CD4-positive, alpha-beta T cell treated with Interleukin-6 at 100 ng/mL for 8 hours (primary cell): ENCODE data around the gene ZFP30.

Source experiments
- DNase-seq: peaks from one replicate; pipeline ENCODE4 v3.0.0-alpha.2; 2020; ENCODE audit warnings: mixed read lengths, low spot score

The ZFP30 gene

DNA sequence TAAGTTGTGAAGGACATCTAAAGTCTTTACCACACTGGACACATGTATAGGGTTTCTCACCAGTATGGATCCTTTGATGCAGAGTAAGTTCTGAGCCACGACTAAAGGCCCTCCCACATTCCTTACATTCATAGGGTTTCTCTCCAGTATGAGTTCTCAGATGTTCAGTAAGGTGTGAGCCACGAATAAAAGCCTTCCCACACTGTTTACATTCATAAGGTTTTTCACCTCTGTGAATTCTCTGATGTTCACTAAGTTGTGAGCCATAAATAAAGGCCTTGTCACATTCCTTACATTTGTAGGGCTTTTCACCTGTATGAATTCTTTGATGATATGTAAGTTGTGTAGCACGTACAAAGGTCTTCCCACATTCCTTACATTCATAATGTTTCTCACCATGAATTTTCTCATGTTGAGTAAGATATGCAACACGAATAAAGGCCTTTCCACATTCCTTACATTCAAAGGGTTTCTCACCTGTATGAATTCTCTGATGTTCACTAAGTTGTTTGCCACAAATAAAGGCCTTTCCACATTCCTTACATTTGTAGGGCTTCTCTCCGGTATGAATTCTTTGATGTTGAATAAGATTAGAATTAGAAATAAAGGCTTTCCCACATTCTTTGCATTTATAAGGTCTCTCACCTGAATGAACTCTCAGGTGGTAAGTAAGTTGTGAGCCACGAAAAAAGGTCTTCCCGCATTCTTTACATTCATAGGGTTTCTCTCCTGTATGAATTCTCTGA, 90.5 kb downstream of the ZFP30 start:
- no peak for DNase-seq
